ENCODE results near the gene CIB1.

CIB1 gene

GRCh38 chr15:90205886-90206285 lies 27.9 kb downstream of the CIB1 start:
- no peak for TF ChIP-seq ZFX (IDR thresholded peaks at IDR 0.05; ENCODE audit: borderline replicate concordance)
- no peak for TF ChIP-seq CTCF (IDR thresholded peaks at IDR 0.05)
- H3K27ac ChIP-seq, result no peak overlapping the region

- TF ChIP-seq CTCF (IDR thresholded peaks at IDR 0.05) (no peak), ZFX (IDR thresholded peaks at IDR 0.05; ENCODE audit: borderline replicate concordance) (no peak)
- H3K27ac ChIP-seq, result no peak overlapping the region
These were observed 28.5 kb downstream of the CIB1 start for GRCh38 chr15:90205050-90205848.

- H3K27ac ChIP-seq, result no peak overlapping the region
- TF ChIP-seq ZFX (IDR thresholded peaks at IDR 0.05; ENCODE audit: borderline replicate concordance), result no peak
- no peak for TF ChIP-seq CTCF (IDR thresholded peaks at IDR 0.05)
These were observed 29.8 kb downstream of the CIB1 start for GRCh38 chr15:90203922-90204321.

GRCh38 chr15:90203473-90203872 lies 30.3 kb downstream of the CIB1 start:
- TF ChIP-seq CTCF (IDR thresholded peaks at IDR 0.05) (no peak), ZFX (IDR thresholded peaks at IDR 0.05; ENCODE audit: borderline replicate concordance) (no peak)
- no peak overlapping the region for H3K27ac ChIP-seq

GRCh38 chr15:90202929-90203328 lies 30.8 kb downstream of the CIB1 start:
- no peak for TF ChIP-seq CTCF (IDR thresholded peaks at IDR 0.05)
- TF ChIP-seq ZFX (IDR thresholded peaks at IDR 0.05; ENCODE audit: borderline replicate concordance), result no peak
- H3K27ac ChIP-seq, result no peak overlapping the region

GRCh38 chr15:90201944-90202375 lies 31.8 kb downstream of the CIB1 start:
- peak overlapping the region; percentile 55; the same call in 1 of the 2 replicates for H3K27ac ChIP-seq
- no peak for TF ChIP-seq CTCF (IDR thresholded peaks at IDR 0.05)
- TF ChIP-seq ZFX (IDR thresholded peaks at IDR 0.05; ENCODE audit: borderline replicate concordance), result no peak

GRCh38 chr15:90201130-90201943 lies 32.4 kb downstream of the CIB1 start, which contains the start of gene SEMA4B:
Gene SEMA4B (plus strand): TSS chr15:90201330. CDS start chr15:90201579, 249 bp downstream.
- peak within 1 kb of the TSS; percentile 55 for H3K27ac ChIP-seq
- TF ChIP-seq CTCF (IDR thresholded peaks at IDR 0.05), result no peak
